Measurements from ENCODE around the gene LHPP.
A peak's percentile ranks its signal among the peaks of the same experiment; 100 is the strongest.

The LHPP gene

GRCh38 chr10:124562425-124563060 is 100.9 kb downstream of the LHPP start:
- TF ChIP-seq CTCF (IDR thresholded peaks at IDR 0.05; ENCODE audit: control insufficient read depth, insufficient read depth, low read depth, low read length, missing control alignments): no peak
- DNase-seq (ENCODE audit: low read depth): peak; percentile 14
- H3K4me3 ChIP-seq (ENCODE audit: control insufficient read depth, low read depth, low read length): no peak overlapping the region

- H3K4me3 ChIP-seq (ENCODE audit: control insufficient read depth, low read depth, low read length): no peak overlapping the region
- TF ChIP-seq CTCF (IDR thresholded peaks at IDR 0.05; ENCODE audit: control insufficient read depth, insufficient read depth, low read depth, low read length, missing control alignments): no peak
- DNase-seq (ENCODE audit: low read depth): no peak
Measured at GRCh38 chr10:124563320-124564040, 101.9 kb downstream of the LHPP start.

GRCh38 chr10:124564881-124565280 is 103.3 kb downstream of the LHPP start:
- no peak for DNase-seq (ENCODE audit: low read depth)
- no peak for TF ChIP-seq CTCF (IDR thresholded peaks at IDR 0.05; ENCODE audit: control insufficient read depth, insufficient read depth, low read depth, low read length, missing control alignments)
- no peak overlapping the region for H3K4me3 ChIP-seq (ENCODE audit: control insufficient read depth, low read depth, low read length)

- TF ChIP-seq CTCF (IDR thresholded peaks at IDR 0.05; ENCODE audit: control insufficient read depth, insufficient read depth, low read depth, low read length, missing control alignments): peak; percentile 33
- H3K4me3 ChIP-seq (ENCODE audit: control insufficient read depth, low read depth, low read length): no peak overlapping the region
- no peak for DNase-seq (ENCODE audit: low read depth)
Measured at GRCh38 chr10:124565565-124566221, 104.1 kb downstream of the LHPP start.

- no peak for DNase-seq (ENCODE audit: low read depth)
- H3K4me3 ChIP-seq (ENCODE audit: control insufficient read depth, low read depth, low read length): no peak overlapping the region
- no peak for TF ChIP-seq CTCF (IDR thresholded peaks at IDR 0.05; ENCODE audit: control insufficient read depth, insufficient read depth, low read depth, low read length, missing control alignments)
Measured at GRCh38 chr10:124566222-124566888, 104.7 kb downstream of the LHPP start.

GRCh38 chr10:124566981-124567835 is 105.6 kb downstream of the LHPP start:
- H3K4me3 ChIP-seq (ENCODE audit: control insufficient read depth, low read depth, low read length): no peak overlapping the region
- no peak for DNase-seq (ENCODE audit: low read depth)
- no peak for TF ChIP-seq CTCF (IDR thresholded peaks at IDR 0.05; ENCODE audit: control insufficient read depth, insufficient read depth, low read depth, low read length, missing control alignments)

Data from AG09309 (cell line).